HEK293 (cell line): ENCODE results near the gene PLB1.

Source experiments
- CTCF ChIA-PET: fragments of 350-600 bp; formaldehyde crosslinking; extraction: SDS; loops from one replicate; lab custom pipeline; 2021; ENCODE audit warnings: antibody characterized with exemption; lab: Yijun Ruan, JAX
- POLR2A ChIA-PET: fragments of 300-600 bp; formaldehyde crosslinking; extraction: SDS; loops from one replicate; lab custom pipeline; 2020; ENCODE audit warnings: antibody characterized with exemption, inconsistent platforms; lab: Yijun Ruan, JAX
- H3K27ac ChIP-seq: fragments of 200-500 bp; sonication (Bioruptor generic); 2 replicates; pipeline ENCODE4 v1.5.1; 2014; ENCODE audit warnings: low read depth, low read length, control low read depth, inconsistent platforms; ENCODE audit errors: extremely low read depth
- H3K36me3 ChIP-seq, 2 experiments: fragments of 200-500 bp in 1 of 2; sonication (Bioruptor generic) in 1 of 2; 1 replicate in 1 of 2; 2 replicates in 1 of 2; pipeline ENCODE4 v1.5.1; 2014 to 2017; ENCODE audit warnings: inconsistent platforms in 2 of 2, low read length in 2 of 2; ENCODE audit not compliant: control insufficient read depth in 2 of 2, insufficient read depth in 1 of 2
- H3K4me1 ChIP-seq: fragments of 200-500 bp; sonication (Bioruptor generic); 2 replicates; pipeline ENCODE4 v1.5.1; 2014; ENCODE audit warnings: mild to moderate bottlenecking, low read length, inconsistent platforms; ENCODE audit not compliant: control insufficient read depth, insufficient read depth
- H3K4me3 ChIP-seq: 2 replicates; pipeline ENCODE4 v1.5.1; 2011; ENCODE audit warnings: low read depth, mild to moderate bottlenecking, control low read depth, low read length, moderate library complexity
- H3K9me3 ChIP-seq: fragments of 200-500 bp; sonication (Bioruptor generic); 2 replicates; pipeline ENCODE4 v1.5.1; 2014; ENCODE audit warnings: low read depth, low read length, inconsistent platforms; ENCODE audit not compliant: control insufficient read depth, insufficient read depth
- HOXA7 ChIP-seq: sonication (generic); formaldehyde crosslinking; IDR thresholded peaks from 2 replicates; pipeline ENCODE4 v1.8.1; 2022; ENCODE audit warnings: missing genetic modification reagents, borderline replicate concordance
- OSR2 ChIP-seq: fragments of 450-650 bp; formaldehyde crosslinking; IDR thresholded peaks from 2 replicates; pipeline ENCODE4 v1.5.1; 2016; ENCODE audit warnings: missing biosample characterization, missing genetic modification characterization
- SALL2 ChIP-seq: fragments of 450-650 bp; formaldehyde crosslinking; IDR thresholded peaks from 2 replicates; pipeline ENCODE4 v1.5.0; 2017; ENCODE audit warnings: missing biosample characterization, mild to moderate bottlenecking, missing genetic modification characterization, borderline replicate concordance
- SCRT2 ChIP-seq: fragments of 450-650 bp; formaldehyde crosslinking; IDR thresholded peaks from 2 replicates; pipeline ENCODE4 v1.5.1; 2016; ENCODE audit warnings: missing biosample characterization, missing genetic modification characterization
- TCF7L2 ChIP-seq: IDR thresholded peaks from 2 replicates; pipeline ENCODE4 v1.6.1; 2011; ENCODE audit warnings: low read depth, mild to moderate bottlenecking, inconsistent platforms, low read length, moderate library complexity, borderline replicate concordance
- WT1 ChIP-seq: fragments of 450-650 bp; formaldehyde crosslinking; IDR thresholded peaks from 2 replicates; pipeline ENCODE4 v1.5.1; 2016; ENCODE audit warnings: missing biosample characterization, missing genetic modification characterization
- ZFP41 ChIP-seq: fragments of 450-650 bp; formaldehyde crosslinking; IDR thresholded peaks from 2 replicates; pipeline ENCODE4 v1.5.1; 2016; ENCODE audit warnings: missing biosample characterization, missing genetic modification characterization, borderline replicate concordance
- ZNF157 ChIP-seq: fragments of 450-650 bp; formaldehyde crosslinking; IDR thresholded peaks from 2 replicates; pipeline ENCODE4 v1.5.1; 2016; ENCODE audit warnings: missing biosample characterization, missing genetic modification characterization
- ZNF174 ChIP-seq: fragments of 450-650 bp; formaldehyde crosslinking; IDR thresholded peaks from 2 replicates; pipeline ENCODE4 v1.5.0; 2017; ENCODE audit warnings: missing biosample characterization, mild to moderate bottlenecking, missing genetic modification characterization
- ZNF184 ChIP-seq: fragments of 450-650 bp; IDR thresholded peaks from 2 replicates; pipeline ENCODE4 v1.5.1; 2018; ENCODE audit warnings: missing biosample characterization, mild to moderate bottlenecking, missing genetic modification characterization
- ZNF2 ChIP-seq: fragments of 450-650 bp; formaldehyde crosslinking; IDR thresholded peaks from 2 replicates; pipeline ENCODE4 v1.5.1; 2016; ENCODE audit warnings: missing biosample characterization, missing genetic modification characterization
- ZNF24 ChIP-seq: fragments of 450-650 bp; formaldehyde crosslinking; IDR thresholded peaks from 2 replicates; pipeline ENCODE4 v1.5.1; 2016; ENCODE audit warnings: missing biosample characterization, missing genetic modification characterization
- ZNF394 ChIP-seq: fragments of 450-650 bp; formaldehyde crosslinking; IDR thresholded peaks from 2 replicates; pipeline ENCODE4 v1.5.1; 2016; ENCODE audit warnings: missing biosample characterization, missing genetic modification characterization, mild to moderate bottlenecking, moderate library complexity, borderline replicate concordance
- ZNF404 ChIP-seq: fragments of 450-650 bp; formaldehyde crosslinking; IDR thresholded peaks from 2 replicates; pipeline ENCODE4 v1.5.1; 2017; ENCODE audit warnings: missing biosample characterization, missing genetic modification characterization
- ZNF530 ChIP-seq: fragments of 450-650 bp; formaldehyde crosslinking; IDR thresholded peaks from 2 replicates; pipeline ENCODE4 v1.5.1; 2016; ENCODE audit warnings: low read depth, missing biosample characterization, missing genetic modification characterization
- ZNF555 ChIP-seq: fragments of 450-650 bp; formaldehyde crosslinking; conservative IDR thresholded peaks from 2 replicates; pipeline ENCODE4 v1.5.1; 2017; ENCODE audit warnings: missing biosample characterization, mild to moderate bottlenecking, missing genetic modification characterization, inconsistent platforms
- ZNF596 ChIP-seq: fragments of 450-650 bp; IDR thresholded peaks from 2 replicates; pipeline ENCODE4 v1.5.0; 2018; ENCODE audit warnings: missing biosample characterization, mild to moderate bottlenecking, missing genetic modification characterization, moderate library complexity
- ZNF621 ChIP-seq: fragments of 450-650 bp; formaldehyde crosslinking; IDR thresholded peaks from 2 replicates; pipeline ENCODE4 v1.5.1; 2017; ENCODE audit warnings: missing biosample characterization, missing genetic modification characterization
- ZNF623 ChIP-seq: fragments of 450-650 bp; formaldehyde crosslinking; IDR thresholded peaks from 2 replicates; pipeline ENCODE4 v1.5.1; 2016; ENCODE audit warnings: missing biosample characterization, missing genetic modification characterization
- ZNF629 ChIP-seq: fragments of 450-650 bp; formaldehyde crosslinking; IDR thresholded peaks from 2 replicates; pipeline ENCODE4 v1.5.1; 2017; ENCODE audit warnings: missing biosample characterization, missing genetic modification characterization
- ZNF791 ChIP-seq: fragments of 450-650 bp; formaldehyde crosslinking; IDR thresholded peaks from 2 replicates; pipeline ENCODE4 v1.5.1; 2016; ENCODE audit warnings: missing biosample characterization, missing genetic modification characterization
- TF ChIP-seq, protein P1 (sequence below): fragments of 450-650 bp; formaldehyde crosslinking; IDR thresholded peaks from 2 replicates; pipeline ENCODE4 v1.5.1; 2016; ENCODE audit warnings: missing biosample characterization, missing genetic modification characterization
- TF ChIP-seq, protein P2 (sequence below): fragments of 450-650 bp; formaldehyde crosslinking; IDR thresholded peaks from 2 replicates; pipeline ENCODE4 v1.5.1; 2016; ENCODE audit warnings: missing biosample characterization, missing genetic modification characterization
- TF ChIP-seq, protein P3 (sequence below): fragments of 450-650 bp; formaldehyde crosslinking; IDR thresholded peaks from 2 replicates; pipeline ENCODE4 v1.5.1; 2016; ENCODE audit warnings: missing biosample characterization, missing genetic modification characterization

Gene PLB1

DNA sequence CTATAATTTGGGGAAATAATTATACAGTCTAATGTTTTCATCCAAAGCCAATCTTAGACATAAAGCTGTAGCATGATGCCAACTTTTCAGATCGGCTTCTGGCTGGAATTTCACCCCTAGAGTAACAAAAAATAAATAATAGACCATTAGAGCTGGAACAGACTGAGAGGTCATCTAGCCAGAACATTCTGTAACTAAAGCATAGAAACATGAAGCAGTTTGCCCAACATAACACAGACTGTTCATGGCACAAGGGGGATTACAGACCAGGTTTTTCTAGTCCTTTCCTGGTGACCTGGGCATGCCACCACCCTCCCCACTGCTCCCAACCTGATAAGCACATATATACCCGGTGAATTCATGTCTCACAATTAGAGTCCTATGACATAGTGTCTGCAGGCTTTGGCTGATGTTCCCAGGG lies 139.3 kb downstream of the PLB1 start (continued):
- TF ChIP-seq SALL2 (tag by site-specific recombination): no peak
- TF ChIP-seq, protein P1, sequence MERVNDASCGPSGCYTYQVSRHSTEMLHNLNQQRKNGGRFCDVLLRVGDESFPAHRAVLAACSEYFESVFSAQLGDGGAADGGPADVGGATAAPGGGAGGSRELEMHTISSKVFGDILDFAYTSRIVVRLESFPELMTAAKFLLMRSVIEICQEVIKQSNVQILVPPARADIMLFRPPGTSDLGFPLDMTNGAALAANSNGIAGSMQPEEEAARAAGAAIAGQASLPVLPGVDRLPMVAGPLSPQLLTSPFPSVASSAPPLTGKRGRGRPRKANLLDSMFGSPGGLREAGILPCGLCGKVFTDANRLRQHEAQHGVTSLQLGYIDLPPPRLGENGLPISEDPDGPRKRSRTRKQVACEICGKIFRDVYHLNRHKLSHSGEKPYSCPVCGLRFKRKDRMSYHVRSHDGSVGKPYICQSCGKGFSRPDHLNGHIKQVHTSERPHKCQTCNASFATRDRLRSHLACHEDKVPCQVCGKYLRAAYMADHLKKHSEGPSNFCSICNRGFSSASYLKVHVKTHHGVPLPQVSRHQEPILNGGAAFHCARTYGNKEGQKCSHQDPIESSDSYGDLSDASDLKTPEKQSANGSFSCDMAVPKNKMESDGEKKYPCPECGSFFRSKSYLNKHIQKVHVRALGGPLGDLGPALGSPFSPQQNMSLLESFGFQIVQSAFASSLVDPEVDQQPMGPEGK (tag by site-specific recombination): no peak

DNA sequence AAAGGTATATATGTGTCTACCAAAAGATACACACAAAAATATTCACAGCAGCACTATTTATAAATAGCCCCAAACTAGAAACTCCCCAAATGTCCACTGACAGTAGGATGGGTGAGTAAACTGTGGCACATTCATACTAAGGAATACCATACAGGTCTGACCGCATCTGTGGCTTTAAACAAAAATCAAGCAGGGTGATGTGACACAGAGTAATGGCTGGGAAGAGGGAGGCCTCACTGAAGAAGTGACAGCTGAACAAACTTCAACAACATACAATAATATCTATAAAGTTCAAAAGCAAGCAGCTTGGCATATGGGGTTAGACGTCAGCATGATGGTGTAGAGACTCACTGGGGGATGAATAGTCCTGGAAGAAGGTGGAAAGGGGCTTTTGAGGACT lies 140.6 kb downstream of the PLB1 start:
- ChIA-PET POLR2A (interaction anchor here (0.6 kb wide), 1 partner anchor 25 kb away, joined by 4 read pairs; no protein-coding TSS in a partner anchor), CTCF (interaction anchor here (0.8 to 1.3 kb wide), 2 partner anchors 15 to 43 kb away, joined by 3 to 4 read pairs; no protein-coding TSS in a partner anchor)
- Histone ChIP-seq H3K36me3 (no peaks in the 10 kb centered on the region), H3K4me3 (no peak overlapping the region), H3K4me1 (no peaks in the 10 kb centered on the region), H3K27ac (no peak overlapping the region), H3K9me3 (no peaks in the 10 kb centered on the region)
- no peak for TF ChIP-seq HOXA7 (CRISPR knock-in tag)
- TF ChIP-seq ZNF184 (tag by site-specific recombination): no peak
- no peak for TF ChIP-seq ZNF394 (tag by site-specific recombination)
- TF ChIP-seq WT1 (tag by site-specific recombination): no peak
- TF ChIP-seq ZNF621 (tag by site-specific recombination): no peak
- no peak for TF ChIP-seq ZNF174
- TF ChIP-seq, protein P2, sequence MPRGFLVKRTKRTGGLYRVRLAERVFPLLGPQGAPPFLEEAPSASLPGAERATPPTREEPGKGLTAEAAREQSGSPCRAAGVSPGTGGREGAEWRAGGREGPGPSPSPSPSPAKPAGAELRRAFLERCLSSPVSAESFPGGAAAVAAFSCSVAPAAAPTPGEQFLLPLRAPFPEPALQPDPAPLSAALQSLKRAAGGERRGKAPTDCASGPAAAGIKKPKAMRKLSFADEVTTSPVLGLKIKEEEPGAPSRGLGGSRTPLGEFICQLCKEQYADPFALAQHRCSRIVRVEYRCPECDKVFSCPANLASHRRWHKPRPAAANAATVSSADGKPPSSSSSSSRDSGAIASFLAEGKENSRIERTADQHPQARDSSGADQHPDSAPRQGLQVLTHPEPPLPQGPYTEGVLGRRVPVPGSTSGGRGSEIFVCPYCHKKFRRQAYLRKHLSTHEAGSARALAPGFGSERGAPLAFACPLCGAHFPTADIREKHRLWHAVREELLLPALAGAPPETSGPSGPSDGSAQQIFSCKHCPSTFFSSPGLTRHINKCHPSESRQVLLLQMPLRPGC (tag by site-specific recombination): no peak
- no peak for TF ChIP-seq ZNF2 (tag by site-specific recombination)
- TF ChIP-seq ZNF629 (tag by site-specific recombination): no peak

DNA sequence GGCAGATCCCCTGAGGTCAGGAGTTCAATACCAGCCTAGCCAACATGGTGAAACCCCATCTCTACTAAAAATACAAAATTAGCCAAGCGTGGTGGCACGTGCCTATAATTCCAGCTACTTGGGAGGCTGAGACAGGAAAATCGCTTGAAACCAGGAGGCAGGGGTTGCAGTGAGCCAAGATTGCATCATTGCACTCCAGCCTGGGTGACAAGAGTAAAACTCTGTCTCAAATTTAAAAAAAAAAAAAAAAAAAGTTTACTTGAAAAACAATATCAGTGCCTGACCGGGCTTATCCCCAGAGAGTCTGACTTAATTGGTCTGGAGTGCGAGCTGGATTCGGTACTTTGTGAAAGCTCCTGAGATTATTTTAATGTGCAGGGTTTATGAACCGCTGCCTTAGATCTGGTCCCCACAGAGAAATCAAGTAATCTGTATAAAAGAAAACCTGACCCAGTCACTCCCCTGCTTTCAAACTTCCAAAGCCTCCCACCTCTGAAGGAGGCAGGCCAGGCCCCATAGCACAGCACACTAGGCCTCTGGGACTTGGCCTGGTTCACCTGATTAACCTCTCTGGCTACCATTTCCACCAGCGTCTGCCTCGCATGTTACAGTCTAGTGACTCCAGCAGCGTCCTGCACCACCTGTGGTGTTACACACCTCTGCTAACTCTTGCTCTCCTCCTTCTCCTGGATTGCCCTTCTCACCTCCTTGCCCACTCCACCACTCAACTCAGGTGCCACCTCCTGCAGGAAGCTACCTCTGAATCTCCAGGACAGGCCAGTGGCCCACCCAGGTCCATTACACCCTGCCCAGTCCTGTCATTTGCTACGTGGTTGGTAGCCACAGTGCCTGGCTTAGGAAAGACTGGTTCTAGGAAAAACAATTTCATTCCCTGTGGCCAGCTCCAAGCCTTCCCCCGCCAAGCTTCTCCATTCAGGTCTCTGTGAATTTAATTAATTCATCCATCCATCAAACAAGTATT lies 141.5 kb downstream of the PLB1 start:
- no peaks in the 10 kb centered on the region for H3K4me1 ChIP-seq
- ChIA-PET POLR2A (interaction anchor here (0.6 kb wide), 1 partner anchor 26 kb away, joined by 4 read pairs; no protein-coding TSS in a partner anchor), CTCF (interaction anchor here (0.8 kb wide), 1 partner anchor 44 kb away, joined by 3 read pairs; no protein-coding TSS in a partner anchor)
- TF ChIP-seq ZNF157 (no peak), SCRT2 (tag by site-specific recombination) (no peak), OSR2 (tag by site-specific recombination) (no peak), TCF7L2 (no peak), ZNF404 (tag by site-specific recombination) (no peak), ZNF555 (tag by site-specific recombination) (no peak), ZNF24 (no peak), ZFP41 (tag by site-specific recombination) (no peak), ZNF596 (no peak), ZNF394 (tag by site-specific recombination) (no peak), ZNF623 (no peak), ZNF530 (tag by site-specific recombination) (no peak), ZNF791 (tag by site-specific recombination) (no peak)
- TF ChIP-seq, protein P3, sequence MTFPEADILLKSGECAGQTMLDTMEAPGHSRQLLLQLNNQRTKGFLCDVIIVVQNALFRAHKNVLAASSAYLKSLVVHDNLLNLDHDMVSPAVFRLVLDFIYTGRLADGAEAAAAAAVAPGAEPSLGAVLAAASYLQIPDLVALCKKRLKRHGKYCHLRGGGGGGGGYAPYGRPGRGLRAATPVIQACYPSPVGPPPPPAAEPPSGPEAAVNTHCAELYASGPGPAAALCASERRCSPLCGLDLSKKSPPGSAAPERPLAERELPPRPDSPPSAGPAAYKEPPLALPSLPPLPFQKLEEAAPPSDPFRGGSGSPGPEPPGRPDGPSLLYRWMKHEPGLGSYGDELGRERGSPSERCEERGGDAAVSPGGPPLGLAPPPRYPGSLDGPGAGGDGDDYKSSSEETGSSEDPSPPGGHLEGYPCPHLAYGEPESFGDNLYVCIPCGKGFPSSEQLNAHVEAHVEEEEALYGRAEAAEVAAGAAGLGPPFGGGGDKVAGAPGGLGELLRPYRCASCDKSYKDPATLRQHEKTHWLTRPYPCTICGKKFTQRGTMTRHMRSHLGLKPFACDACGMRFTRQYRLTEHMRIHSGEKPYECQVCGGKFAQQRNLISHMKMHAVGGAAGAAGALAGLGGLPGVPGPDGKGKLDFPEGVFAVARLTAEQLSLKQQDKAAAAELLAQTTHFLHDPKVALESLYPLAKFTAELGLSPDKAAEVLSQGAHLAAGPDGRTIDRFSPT (tag by site-specific recombination): no peak

More for the DNA sequence above, 141.5 kb downstream of the PLB1 start:
- H3K9me3 ChIP-seq: no peaks in the 10 kb centered on the region
- H3K4me3 ChIP-seq: no peak overlapping the region
- no peak overlapping the region for H3K27ac ChIP-seq
- no peaks in the 10 kb centered on the region for H3K36me3 ChIP-seq
